HG03565 (cell line): ENCODE results near the gene DHX16.

Source experiments
- ATAC-seq: cut with Tn5 transposase; IDR thresholded peaks from one replicate; pipeline ENCODE4 v1.9.1; 2021; ENCODE audit warnings: mild to moderate bottlenecking, moderate library complexity; ENCODE audit not compliant: unreplicated experiment

DHX16 gene

GRCh38 chr6:30641048-30641447 is 31.8 kb downstream of the DHX16 start:
- ATAC-seq, result no peak

- ATAC-seq, result no peak
Observed at GRCh38 chr6:30640481-30640880, 32.3 kb downstream of the DHX16 start.

- no peak for ATAC-seq
Observed at GRCh38 chr6:30635834-30636233, 37.0 kb downstream of the DHX16 start.

- ATAC-seq, result no peak
Observed at GRCh38 chr6:30626484-30627366, 46.1 kb downstream of the DHX16 start, which contains the start of gene ATAT1. TSS of gene ATAT1 (plus strand) at chr6:30626874.

- no peak for ATAC-seq
Observed at GRCh38 chr6:30625511-30625910, 47.3 kb downstream of the DHX16 start.

DNA sequence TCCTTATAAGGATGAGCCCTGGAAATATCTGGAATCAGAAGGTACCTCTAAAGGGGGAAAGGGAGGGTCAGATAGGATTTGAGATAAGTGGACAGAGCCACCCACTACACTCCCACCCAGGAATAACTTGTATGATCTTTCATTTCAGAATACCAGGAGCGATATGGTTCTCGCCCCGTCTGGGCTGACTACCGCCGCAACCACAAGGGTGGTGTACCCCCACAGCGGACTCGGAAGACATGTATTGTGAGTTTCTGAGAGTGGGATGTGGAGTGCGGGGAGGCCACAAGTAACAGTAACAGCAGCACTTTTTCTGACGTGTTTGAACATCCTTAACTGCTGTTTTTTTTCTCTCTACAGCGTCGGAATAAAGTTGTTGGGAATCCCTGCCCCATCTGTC is 53.2 kb downstream of the DHX16 start:
- ATAC-seq, result no peak

DNA sequence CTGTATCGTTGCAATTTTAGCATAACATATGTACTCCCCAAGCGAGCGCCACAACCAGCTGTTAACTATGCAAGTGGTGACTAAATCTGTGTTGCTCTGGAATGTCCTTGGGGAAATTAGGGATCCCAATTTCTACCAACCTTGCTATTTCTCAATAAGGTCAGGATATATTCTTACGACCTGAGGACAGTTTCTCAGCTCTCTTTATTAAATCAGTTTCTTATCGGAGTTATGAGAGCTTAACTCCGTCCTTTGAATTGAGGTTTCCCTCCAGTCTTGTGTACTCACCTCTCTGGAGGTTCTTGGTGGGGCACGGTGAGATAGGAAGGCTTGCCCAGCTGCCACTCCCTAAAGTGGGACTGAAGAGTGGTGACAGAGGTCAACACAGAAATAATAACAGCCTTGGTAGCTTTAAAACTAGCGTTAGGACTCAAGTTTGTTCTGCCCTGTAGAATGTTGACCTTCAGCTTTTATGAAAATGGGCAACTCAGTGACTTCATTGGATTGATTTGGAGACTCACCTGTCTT is 54.5 kb downstream of the DHX16 start:
- no peak for ATAC-seq

- ATAC-seq, result peak; percentile 57
Observed at GRCh38 chr6:30617565-30618269, 55.1 kb downstream of the DHX16 start, which contains the start of gene MRPS18B. TSS of gene MRPS18B (plus strand) at chr6:30617840. CDS start at chr6:30617866, 26 bp downstream.

DNA sequence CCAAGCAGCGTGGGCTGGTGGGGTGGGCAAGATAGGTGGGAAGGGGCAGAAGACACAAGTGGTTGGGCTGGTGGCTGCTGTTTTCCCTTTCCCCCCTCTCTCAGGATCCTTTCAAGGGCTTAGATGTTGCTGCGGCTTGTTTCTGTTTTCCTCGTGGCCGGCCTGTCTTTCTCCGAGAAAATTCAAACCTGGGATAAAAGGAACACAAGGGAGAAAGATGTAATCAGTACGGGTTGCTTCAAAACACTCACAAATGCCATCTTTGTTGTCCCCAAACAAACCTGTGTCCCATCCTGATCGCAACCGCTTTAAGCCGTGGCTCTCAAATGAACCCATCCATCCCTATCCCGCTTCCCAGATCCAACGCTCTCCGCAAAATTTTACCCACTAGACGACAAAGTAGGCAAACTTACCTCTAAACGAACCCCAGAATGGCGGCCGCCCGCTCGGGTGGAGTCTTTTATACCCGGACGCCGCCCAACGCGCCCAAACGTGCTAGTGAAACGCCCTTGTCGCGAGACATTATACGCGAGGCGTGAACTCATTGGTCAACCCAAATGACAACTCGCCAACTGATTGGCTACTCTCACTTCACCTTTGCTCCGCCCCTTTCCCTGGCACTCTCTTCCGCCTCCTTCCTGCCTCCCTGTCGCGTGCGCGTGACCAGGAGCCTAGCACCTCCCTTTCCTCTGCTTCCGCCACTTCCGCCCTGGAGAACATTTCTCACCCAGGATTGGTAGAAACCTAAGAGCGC is 55.8 kb downstream of the DHX16 start, which contains the start of gene PPP1R10:
Gene PPP1R10, minus strand, starts transcription at position 433 of the 754 bp plus-strand sequence. CDS start 7,299 bp downstream, outside the sequence.
- ATAC-seq, result peak; percentile 74

DNA sequence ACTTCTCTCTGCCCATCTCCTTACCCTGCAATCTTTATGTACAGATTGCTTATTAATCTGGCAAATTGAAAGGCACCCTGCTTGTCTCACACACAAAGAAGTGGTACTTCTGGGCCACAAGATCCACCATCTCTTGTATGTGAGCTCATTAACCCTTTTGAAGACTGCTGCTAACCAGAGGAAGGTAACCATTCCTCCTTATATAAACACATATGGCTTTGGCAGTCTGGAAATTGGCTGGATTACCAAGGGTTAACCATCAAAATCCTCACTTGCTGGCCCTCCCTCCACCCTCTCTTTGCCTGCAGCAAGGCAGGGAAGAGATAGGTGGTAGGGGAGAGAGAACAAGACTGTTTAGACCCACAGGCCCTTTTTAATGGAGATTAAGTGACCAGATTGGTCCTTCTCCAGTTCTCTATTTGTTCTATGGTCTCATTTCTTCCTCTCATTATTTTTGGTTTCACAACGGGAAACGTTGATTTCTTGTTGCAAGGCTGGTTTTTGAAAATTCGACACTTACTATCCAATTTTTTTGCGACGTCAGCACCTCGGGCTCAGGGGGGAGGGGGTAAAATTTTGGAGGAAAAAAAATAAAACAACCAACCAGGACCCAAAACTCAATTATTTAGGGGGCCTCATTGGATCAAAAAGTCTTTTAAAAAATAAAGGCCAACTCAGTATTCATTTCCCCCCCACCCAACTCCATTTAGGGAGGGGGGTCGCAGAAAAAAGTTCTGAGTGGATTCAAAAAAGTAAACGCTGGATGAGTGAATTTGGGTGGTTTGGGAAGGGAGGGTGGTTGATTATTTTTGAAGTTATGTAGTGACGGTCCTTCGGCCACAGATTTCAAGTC is 56.6 kb downstream of the DHX16 start:
- no peak for ATAC-seq

DNA sequence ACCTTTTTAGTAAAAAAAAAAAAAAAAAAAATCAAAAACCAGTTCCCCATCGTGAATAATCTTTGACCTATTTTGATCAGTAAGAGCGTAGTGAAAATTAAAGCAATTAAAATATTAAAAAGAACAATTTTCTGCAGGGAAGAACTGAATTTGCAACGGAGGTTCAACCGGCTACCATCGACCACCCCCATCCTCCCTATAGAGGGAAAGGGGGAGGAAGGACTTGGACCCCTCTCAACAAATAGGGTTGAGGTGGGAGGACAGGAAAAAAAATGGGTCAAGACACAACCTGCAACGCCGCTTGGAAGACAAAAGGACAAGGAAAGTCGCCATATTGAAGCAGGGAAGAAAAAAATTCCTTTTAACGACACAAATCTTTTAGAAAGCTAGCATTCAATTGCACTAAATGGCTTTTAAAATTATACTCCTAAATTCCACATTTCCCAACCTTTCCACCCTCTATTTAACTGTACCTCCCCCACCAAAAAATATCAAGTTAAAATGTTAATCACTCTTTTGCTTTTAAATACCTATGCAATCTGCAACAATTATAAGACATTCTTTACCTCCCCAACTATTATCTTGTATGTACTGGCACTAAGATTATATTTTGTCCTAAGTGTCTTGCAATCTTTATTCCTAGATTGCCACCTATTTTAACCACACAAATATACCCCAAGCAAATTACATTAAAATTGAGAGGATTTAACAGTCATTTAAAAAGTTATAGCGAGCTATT is 57.4 kb downstream of the DHX16 start:
- no peak for ATAC-seq

DNA sequence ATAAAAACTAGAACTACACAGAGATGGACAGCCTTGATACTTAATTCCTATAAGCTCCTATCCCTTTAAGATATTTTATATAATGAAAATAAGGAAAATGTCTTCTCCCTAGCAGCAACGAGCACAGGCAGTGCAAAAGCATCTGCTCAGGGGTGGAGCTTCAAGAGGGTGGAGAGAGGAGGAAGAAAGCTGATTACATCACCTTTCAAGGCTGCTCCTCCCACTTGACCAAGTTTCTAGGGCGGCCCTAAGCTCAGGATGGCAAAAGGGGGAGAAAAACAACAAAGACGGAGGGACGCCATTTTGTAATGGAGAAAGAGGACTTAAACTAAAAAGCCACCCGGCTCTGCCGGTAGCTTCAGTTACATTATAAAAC is 58.0 kb downstream of the DHX16 start:
- peak; percentile 29 for ATAC-seq

GRCh38 chr6:30614044-30614842 is 58.6 kb downstream of the DHX16 start:
- no peak for ATAC-seq

DNA sequence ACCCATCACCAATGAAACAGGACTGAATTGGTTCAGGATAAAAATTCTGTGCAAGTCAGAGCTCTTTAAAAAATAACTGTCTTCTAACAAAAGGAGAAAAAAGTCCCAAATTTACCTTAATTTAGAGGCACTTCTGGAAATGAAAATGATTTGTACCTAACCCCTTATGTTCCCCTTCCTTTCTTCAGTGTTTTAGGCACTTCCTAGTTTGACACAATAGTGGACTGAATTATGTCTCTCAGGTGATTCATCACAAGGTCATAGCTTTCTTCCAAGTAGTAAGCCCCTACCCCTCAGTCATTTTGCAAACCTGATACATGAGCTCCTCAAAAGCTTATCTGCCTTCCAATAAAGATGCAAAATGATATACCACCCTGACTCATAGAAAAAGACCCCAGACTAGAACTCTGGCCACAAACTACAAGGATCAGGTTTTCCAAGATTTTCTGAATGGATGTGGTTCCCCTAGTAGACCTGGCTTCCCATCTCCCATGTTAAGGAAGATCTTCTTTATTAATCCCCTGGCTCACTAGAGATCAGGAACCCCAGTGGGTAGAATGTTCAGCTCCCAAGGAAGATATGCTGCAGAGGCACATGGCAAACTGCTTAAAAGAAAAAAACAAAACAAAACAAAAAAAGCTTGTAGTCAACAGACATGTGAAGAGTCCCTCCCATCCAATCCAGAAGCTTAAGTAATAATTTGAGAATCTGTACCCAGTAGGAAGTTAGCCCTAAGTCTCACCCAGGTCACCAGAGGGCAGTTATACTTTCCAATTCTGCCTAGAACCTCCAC is 59.4 kb downstream of the DHX16 start:
- no peak for ATAC-seq

GRCh38 chr6:30612687-30613248 is 60.0 kb downstream of the DHX16 start:
- ATAC-seq, result no peak

- ATAC-seq, result no peak
Observed at GRCh38 chr6:30612213-30612612, 60.6 kb downstream of the DHX16 start.

- no peak for ATAC-seq
Observed at GRCh38 chr6:30611856-30612194, 61.0 kb downstream of the DHX16 start.
